Neural progenitor cell (in vitro differentiated cells): Measurements from ENCODE around the gene TAF1C. TPM values are rescaled to one million over a fixed set of nuclear protein-coding genes. Genes with fewer than 3 reads are reported as not detected.

Experiments
- DNase-seq: peaks from one replicate; pipeline ENCODE4 v3.0.0-alpha.2; 2016; ENCODE audit warnings: low spot score
- H2AFZ ChIP-seq: fragments of 200-600 bp; sonication (generic); replicated peaks from 2 replicates; pipeline ENCODE4 v1.6.1; 2016; ENCODE audit warnings: antibody characterized with exemption
- H3F3A ChIP-seq: fragments of 200-600 bp; sonication (generic); 2 replicates; pipeline ENCODE4 v1.6.1; 2016; ENCODE audit warnings: antibody characterized with exemption, low read depth
- H3K27ac ChIP-seq: fragments of 200-600 bp; sonication (generic); 2 replicates; pipeline ENCODE4 v1.5.1; 2016; ENCODE audit warnings: mild to moderate bottlenecking
- H3K27me3 ChIP-seq: fragments of 200-600 bp; sonication (generic); 2 replicates; pipeline ENCODE4 v1.6.1; 2016; ENCODE audit warnings: mild to moderate bottlenecking, moderate library complexity
- H3K36me3 ChIP-seq: fragments of 200-600 bp; sonication (generic); 2 replicates; pipeline ENCODE4 v1.5.1; 2016
- H3K4me1 ChIP-seq: fragments of 200-600 bp; sonication (generic); 2 replicates; pipeline ENCODE4 v1.6.1; 2016; ENCODE audit warnings: mixed run types
- H3K4me2 ChIP-seq: fragments of 200-600 bp; sonication (generic); 2 replicates; pipeline ENCODE4 v1.6.1; 2016
- H3K4me3 ChIP-seq: fragments of 200-600 bp; sonication (generic); 2 replicates; pipeline ENCODE4 v1.5.1; 2016
- H3K79me2 ChIP-seq: fragments of 200-600 bp; sonication (generic); 2 replicates; pipeline ENCODE4 v1.6.1; 2016; ENCODE audit warnings: low read depth
- H3K9ac ChIP-seq: fragments of 200-600 bp; sonication (generic); 2 replicates; pipeline ENCODE4 v1.6.1; 2016
- H3K9me3 ChIP-seq: fragments of 200-600 bp; sonication (generic); 2 replicates; pipeline ENCODE4 v1.5.1; 2016; ENCODE audit warnings: low read depth
- H4K20me1 ChIP-seq: fragments of 200-600 bp; sonication (generic); 2 replicates; pipeline ENCODE4 v1.6.1; 2016; ENCODE audit warnings: low read depth
- H3K27ac Mint-ChIP-seq: 3 replicates; pipeline ENCODE4 v1.8.0; 2021; ENCODE audit warnings: mixed read lengths
- H3K27me3 Mint-ChIP-seq: 2 replicates; pipeline ENCODE4 v1.8.0; 2022; ENCODE audit warnings: low read depth, mild to moderate bottlenecking, inconsistent platforms, moderate library complexity, mixed read lengths; ENCODE audit not compliant: insufficient read depth
- H3K36me3 Mint-ChIP-seq: 3 replicates; pipeline ENCODE4 v1.8.0; 2021; ENCODE audit warnings: mixed read lengths
- H3K4me1 Mint-ChIP-seq: 3 replicates; pipeline ENCODE4 v1.8.0; 2021; ENCODE audit warnings: mixed read lengths
- H3K4me3 Mint-ChIP-seq: 3 replicates; pipeline ENCODE4 v1.8.0; 2021; ENCODE audit warnings: mild to moderate bottlenecking, moderate library complexity, mixed read lengths
- H3K9me3 Mint-ChIP-seq: 3 replicates; pipeline ENCODE4 v1.8.0; 2020; ENCODE audit warnings: mixed read lengths
- EZH2 ChIP-seq: fragments of 200-600 bp; sonication (generic); IDR thresholded peaks from 2 replicates; pipeline ENCODE4 v1.6.1; 2017; ENCODE audit warnings: antibody characterized with exemption, mild to moderate bottlenecking, moderate library complexity
- EZH2phosphoT487 ChIP-seq: fragments of 200-600 bp; sonication (generic); IDR thresholded peaks from 2 replicates; pipeline ENCODE4 v1.6.1; 2017; ENCODE audit warnings: antibody characterized with exemption
- total RNA-seq: library from RNA; depleted of rRNA; stranded (reverse); fragments of >200 nt; gene quantifications from 2 replicates; pipeline ENCODE4 v1.2.3, GENCODE V29; 2015; ENCODE audit warnings: low replicate concordance
- TF ChIP-seq, protein P1 (sequence below): fragments of 200-600 bp; sonication (generic); IDR thresholded peaks from 2 replicates; pipeline ENCODE4 v1.5.1; 2017; ENCODE audit warnings: antibody characterized with exemption, mild to moderate bottlenecking

Gene TAF1C
- total RNA-seq, 1 donor from 2014 or later: 23.3 TPM

- Histone ChIP-seq H4K20me1 (no peaks in the 10 kb centered on the region), H3K36me3 (no peaks in the 10 kb centered on the region), H3K4me2 (no peak overlapping the region), H3K4me1 (peaks cover 8% of the 10 kb centered on the region), H3K9me3 (no peaks in the 10 kb centered on the region), H3F3A (no peaks in the 10 kb centered on the region), H3K9ac (no peak overlapping the region), H3K27me3 (no peaks in the 10 kb centered on the region), H2AFZ (no peak overlapping the region), H3K79me2 (no peaks in the 10 kb centered on the region), H3K4me3 (no peak overlapping the region), H3K27ac (no peak overlapping the region)
- Mint-ChIP-seq H3K27ac (peak overlapping the region; percentile 59), H3K36me3 (no peaks in the 10 kb centered on the region), H3K9me3 (no peaks in the 10 kb centered on the region), H3K4me3 (no peak overlapping the region), H3K27me3 (peaks cover 13% of the 10 kb centered on the region), H3K4me1 (peaks cover 18% of the 10 kb centered on the region)
- no peak for DNase-seq
- TF ChIP-seq, protein P1, sequence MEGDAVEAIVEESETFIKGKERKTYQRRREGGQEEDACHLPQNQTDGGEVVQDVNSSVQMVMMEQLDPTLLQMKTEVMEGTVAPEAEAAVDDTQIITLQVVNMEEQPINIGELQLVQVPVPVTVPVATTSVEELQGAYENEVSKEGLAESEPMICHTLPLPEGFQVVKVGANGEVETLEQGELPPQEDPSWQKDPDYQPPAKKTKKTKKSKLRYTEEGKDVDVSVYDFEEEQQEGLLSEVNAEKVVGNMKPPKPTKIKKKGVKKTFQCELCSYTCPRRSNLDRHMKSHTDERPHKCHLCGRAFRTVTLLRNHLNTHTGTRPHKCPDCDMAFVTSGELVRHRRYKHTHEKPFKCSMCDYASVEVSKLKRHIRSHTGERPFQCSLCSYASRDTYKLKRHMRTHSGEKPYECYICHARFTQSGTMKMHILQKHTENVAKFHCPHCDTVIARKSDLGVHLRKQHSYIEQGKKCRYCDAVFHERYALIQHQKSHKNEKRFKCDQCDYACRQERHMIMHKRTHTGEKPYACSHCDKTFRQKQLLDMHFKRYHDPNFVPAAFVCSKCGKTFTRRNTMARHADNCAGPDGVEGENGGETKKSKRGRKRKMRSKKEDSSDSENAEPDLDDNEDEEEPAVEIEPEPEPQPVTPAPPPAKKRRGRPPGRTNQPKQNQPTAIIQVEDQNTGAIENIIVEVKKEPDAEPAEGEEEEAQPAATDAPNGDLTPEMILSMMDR: no peak
- no peak for TF ChIP-seq EZH2phosphoT487
These were observed 10.0 kb upstream of the TAF1C start for GRCh38 chr16:84196727-84197394.

DNA sequence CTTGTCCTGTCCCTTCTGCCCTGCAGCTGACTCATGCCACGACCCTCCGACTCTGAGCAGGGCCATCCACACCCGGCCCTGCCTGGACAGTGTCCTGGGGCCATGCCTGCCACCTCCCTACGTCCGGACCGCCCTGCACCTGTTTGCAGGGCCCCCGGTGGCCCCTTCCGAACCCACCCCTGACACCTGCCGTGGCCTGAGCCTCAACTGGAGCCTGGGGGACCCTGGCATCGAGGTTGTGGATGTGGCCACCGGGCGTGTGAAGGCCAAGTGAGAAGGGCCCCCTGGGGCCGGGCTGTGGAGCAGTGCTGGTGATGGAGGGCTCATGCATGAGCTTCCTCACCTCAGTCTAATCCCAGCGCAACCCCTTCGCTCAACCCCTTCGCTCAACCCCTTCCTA is 9.2 kb upstream of the TAF1C start:
- H3K27me3 ChIP-seq: no peaks in the 10 kb centered on the region
- TF ChIP-seq, protein P1: no peak
- TF ChIP-seq EZH2phosphoT487: no peak
- TF ChIP-seq EZH2: no peak
- DNase-seq: no peak
- H4K20me1 ChIP-seq: no peaks in the 10 kb centered on the region
- no peaks in the 10 kb centered on the region for H3K36me3 ChIP-seq
- no peaks in the 10 kb centered on the region for H3K9me3 Mint-ChIP-seq
- no peaks in the 10 kb centered on the region for H3K9me3 ChIP-seq
- H3K36me3 Mint-ChIP-seq: no peaks in the 10 kb centered on the region
- no peak overlapping the region for H3K27ac Mint-ChIP-seq
- H3K4me3 Mint-ChIP-seq: no peak overlapping the region
- peaks cover 18% of the 10 kb centered on the region for H3K4me1 Mint-ChIP-seq
- H3F3A ChIP-seq: no peaks in the 10 kb centered on the region
- H3K27me3 Mint-ChIP-seq: peaks cover 9% of the 10 kb centered on the region
- peaks cover 8% of the 10 kb centered on the region for H3K4me1 ChIP-seq
- H3K4me3 ChIP-seq: no peak overlapping the region
- no peak overlapping the region for H3K27ac ChIP-seq
- no peak overlapping the region for H3K9ac ChIP-seq
- H3K4me2 ChIP-seq: no peak overlapping the region
- no peaks in the 10 kb centered on the region for H3K79me2 ChIP-seq
- no peak overlapping the region for H2AFZ ChIP-seq

- no peak overlapping the region for H3K9ac ChIP-seq
- TF ChIP-seq EZH2phosphoT487: no peak
- no peak for TF ChIP-seq EZH2
- TF ChIP-seq, protein P1: no peak
- H3K9me3 ChIP-seq: no peaks in the 10 kb centered on the region
- no peaks in the 10 kb centered on the region for H3K36me3 ChIP-seq
- H3K27me3 ChIP-seq: no peaks in the 10 kb centered on the region
- Mint-ChIP-seq H3K4me3 (no peak overlapping the region), H3K9me3 (no peaks in the 10 kb centered on the region), H3K36me3 (no peaks in the 10 kb centered on the region), H3K27me3 (peaks cover 12% of the 10 kb centered on the region), H3K27ac (no peak overlapping the region), H3K4me1 (peaks cover 18% of the 10 kb centered on the region)
- H3K4me2 ChIP-seq: no peak overlapping the region
- H4K20me1 ChIP-seq: no peaks in the 10 kb centered on the region
- no peaks in the 10 kb centered on the region for H3F3A ChIP-seq
- H3K4me3 ChIP-seq: no peak overlapping the region
- H3K27ac ChIP-seq: no peak overlapping the region
- H3K4me1 ChIP-seq: peaks cover 8% of the 10 kb centered on the region
- DNase-seq: no peak
- H3K79me2 ChIP-seq: no peaks in the 10 kb centered on the region
- H2AFZ ChIP-seq: no peak overlapping the region
These were observed 8.6 kb upstream of the TAF1C start for GRCh38 chr16:84195201-84196093.
